Endothelial cell of hepatic sinusoid (primary cell): ENCODE data around the gene VEZF1.

Source experiments
- in situ Hi-C: cut with HindIII; loops from 2 replicates; pipeline ENCODE4 v1.10.0; 2017; ENCODE audit warnings: low sequenced_read_pairs

The VEZF1 gene

DNA sequence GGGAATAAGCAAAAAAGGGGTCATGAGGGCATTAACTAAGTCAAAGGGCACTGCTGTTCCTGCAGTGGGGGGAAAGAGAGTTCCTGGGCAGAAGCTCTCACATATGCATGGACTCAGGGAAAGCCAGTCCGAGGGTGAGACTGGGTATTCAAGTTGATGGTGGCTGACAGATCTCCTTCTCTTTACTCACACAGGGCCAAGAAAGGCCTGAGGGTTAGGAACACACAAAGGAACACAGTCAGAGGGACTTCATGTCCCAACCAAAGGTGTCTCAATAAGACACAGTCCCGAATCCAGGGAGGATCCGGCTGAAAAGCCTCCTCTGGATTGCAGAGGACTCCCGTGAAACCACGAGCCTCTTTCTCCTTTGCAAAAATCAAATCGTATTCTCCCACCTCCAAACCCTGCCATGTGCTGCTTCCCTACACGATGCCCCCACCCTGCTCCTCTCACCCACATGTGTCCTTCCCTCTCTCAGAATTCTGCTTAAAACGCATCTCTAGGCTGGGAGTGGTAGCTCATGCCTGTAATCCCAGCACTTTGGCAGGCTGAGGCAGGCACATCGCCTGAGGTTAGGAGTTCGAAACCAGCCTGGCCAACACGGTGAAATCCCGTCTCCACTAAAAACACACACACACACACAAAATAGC lies 56.4 kb downstream of the VEZF1 start:
- in situ Hi-C loops = no loop called here

DNA sequence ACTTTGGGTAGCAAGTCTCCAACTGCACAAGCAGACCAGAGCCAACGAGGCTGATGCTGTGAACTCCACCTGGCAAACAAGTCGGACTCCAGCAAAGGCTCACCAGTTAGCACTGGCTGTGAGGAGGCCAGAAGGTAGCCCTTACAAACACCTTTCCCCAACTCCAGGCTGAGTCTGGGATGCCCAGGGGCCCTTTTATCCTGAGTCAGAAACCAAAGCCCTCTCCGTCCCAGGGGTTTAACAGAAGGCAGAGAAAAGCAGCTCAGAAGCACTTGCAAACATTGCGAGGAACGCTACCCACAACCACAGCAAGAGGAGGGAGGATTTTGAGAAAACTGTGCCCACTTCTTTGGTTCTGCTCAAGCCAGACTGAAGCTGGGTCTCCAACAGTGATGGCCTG lies 57.8 kb downstream of the VEZF1 start:
- in situ Hi-C loops = no loop called here

DNA sequence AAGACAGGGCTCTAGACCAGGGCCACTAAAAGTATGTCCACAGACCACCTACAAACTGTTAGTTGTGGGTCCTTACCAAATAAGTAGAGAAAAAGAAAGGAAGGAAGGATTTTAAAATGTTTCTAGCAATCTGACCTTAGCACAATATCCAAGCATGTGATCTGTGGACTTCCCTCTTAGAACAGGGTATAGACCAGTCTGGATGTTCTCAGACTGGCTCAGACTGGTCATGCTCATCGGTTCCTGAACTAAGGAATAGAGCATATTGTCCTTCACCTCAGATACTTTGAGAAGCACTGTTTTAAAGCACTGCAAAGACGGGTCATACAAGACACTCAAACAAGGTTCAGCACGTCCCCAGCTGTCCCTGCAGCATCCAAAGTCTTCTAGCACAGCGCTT lies 58.7 kb downstream of the VEZF1 start:
- in situ Hi-C loops = loop anchor here (5.0 kb wide), 1 partner anchor 72 kb away; no protein-coding TSS in a partner anchor

DNA sequence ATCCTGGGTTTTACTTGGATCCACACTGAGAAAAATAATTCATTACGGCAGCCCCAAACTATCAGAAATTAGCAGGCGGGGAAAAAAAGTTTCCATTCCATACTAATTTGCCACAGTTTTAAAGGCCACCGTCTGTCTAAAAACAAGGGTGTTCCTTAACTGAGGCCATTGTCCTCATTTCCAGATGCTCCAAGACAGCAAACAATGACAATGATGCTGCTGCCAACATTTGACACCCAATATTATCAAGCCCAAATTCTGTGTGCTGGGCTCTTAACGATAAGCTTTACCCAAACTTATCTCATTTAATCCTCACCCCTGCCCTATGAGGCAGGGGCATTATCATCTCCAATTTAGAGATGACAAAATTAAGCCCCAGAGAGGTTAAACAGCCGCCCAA lies 59.1 kb downstream of the VEZF1 start:
- in situ Hi-C loops = loop anchor here (5.0 kb wide), 1 partner anchor 72 kb away; no protein-coding TSS in a partner anchor

DNA sequence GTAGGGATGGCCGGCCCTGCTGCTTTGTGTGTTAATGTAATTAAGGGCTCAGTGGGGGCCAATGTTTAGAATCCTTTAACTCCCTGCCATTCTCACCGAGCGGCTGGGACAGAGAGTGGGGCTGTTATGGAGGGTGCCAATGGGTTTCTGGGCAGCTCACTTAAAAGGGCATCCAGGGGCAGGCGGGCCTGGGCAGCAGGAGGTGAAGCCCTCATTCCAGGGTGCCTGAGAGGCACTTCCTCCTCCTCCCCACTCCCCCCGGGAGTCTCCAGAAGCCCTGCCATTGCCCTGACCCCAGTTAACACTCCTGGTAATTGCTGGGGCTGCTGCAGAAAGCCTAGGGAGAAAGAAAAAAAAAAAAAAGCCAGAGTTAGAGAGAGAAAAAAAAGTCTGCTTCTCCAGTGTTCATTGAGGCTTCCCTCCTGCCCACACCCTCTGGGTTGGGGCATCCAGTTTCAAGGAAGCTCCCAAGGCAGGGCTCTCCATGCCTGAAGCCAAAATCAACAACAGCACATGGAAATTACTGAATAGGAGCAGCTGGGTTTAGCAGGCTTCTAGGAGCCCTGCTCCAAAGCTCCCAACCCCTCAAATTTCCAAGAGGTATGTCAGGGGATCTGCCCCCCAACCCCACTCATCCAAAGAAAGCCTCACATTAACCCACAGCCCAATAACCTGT lies 60.9 kb downstream of the VEZF1 start:
- in situ Hi-C loops = loop anchor here (5.0 kb wide), 1 partner anchor 70 kb away; no protein-coding TSS in a partner anchor

DNA sequence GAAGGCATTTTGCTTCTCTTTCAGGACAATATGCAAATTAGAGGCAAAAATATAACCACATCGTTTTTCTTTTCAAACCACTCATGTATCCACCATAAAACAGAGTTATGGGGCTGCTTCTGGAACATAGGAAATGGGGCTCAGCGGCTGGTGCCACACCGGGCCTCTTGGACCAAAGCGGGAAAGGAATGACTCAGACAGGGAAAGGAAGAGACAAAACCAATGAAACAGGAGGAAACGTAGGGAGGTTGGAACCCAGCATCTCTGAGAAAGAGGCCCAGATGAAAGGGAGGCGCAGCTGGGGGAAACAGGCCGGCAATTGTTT lies 61.4 kb downstream of the VEZF1 start:
- in situ Hi-C loops = loop anchor here (5.0 kb wide), 1 partner anchor 69 kb away; no protein-coding TSS in a partner anchor

DNA sequence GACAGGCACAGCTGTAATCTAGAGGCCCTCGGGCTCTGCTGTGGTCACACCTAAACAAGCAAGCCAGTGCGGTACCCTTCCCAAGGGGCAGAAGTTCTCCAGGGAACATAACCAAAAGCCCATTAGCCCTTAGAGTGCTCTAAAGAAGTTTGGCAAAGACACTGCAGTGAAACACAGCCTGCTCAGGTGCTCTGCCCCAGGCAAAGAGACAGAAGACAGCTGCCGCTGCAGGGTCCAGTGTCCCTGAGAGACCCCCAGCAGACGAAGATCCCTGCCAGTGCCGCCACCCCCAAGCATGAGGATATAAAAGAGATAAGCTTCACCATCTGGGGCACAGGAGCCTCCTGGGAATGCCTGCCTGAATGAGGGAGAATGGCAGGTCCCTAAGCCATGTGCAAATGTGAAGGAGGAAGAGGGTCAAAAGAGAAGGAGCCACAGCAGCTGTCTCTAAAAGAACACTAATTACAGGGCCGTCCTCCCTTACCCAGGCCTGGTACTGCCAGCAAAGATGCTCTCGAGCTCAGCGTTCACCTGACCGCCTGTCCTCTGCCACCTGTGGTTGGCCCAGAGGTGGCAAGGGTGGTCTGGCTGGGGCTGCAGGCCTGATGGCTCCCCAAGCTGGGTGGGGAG lies 62.6 kb downstream of the VEZF1 start:
- in situ Hi-C loops = loop anchor here (5.0 kb wide), 1 partner anchor 68 kb away; no protein-coding TSS in a partner anchor

DNA sequence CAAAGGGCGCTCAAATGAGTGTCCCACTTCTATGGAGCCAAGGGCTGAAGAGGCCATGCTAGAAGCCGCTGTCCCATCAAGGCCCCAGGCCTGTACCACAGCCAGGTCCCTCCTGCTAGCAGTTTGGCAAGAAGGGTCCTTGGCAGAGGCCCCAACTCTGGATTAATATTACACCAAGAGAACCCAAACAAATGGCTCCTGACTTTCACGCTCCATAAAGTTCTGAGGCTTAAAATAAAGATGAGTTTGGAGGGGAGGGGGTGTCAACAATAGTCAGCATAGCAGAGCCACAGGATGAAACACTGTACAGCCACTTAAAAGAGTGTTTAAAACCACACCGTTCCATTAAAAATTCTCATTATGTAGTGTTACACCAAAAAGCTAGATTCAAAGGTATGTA lies 63.4 kb downstream of the VEZF1 start:
- in situ Hi-C loops = loop anchor here (5.0 kb wide), 2 partner anchors 67 to 68 kb away; no protein-coding TSS in a partner anchor
